ENCODE results near the gene LARGE1.

Gene LARGE1

DNA sequence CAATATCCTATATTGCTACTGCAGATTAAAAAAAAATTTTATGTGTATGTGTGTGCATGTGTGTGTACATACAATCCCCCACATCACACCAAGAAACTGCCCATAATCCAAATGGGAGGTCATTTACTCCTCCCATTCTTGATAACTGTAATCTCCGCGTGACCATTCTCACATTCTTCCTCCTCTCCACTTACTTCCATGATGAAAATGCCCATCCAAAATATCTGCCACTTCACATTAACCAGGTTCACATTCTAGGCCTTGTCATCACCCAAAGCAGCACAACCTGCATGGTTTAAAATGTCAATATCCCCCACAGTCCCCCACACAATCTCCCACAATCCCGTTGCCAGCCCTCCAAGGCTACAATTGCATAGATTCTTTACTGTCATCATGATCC, 149.6 kb downstream of the LARGE1 start:
- H3K4me3 ChIP-seq (ENCODE audit: low read length), result no peak overlapping the region
- H3K4me1 ChIP-seq (ENCODE audit: control insufficient read depth, insufficient read depth, low read length), result no peaks in the 10 kb centered on the region
- no peaks in the 10 kb centered on the region for H3K27me3 ChIP-seq (ENCODE audit: control insufficient read depth, insufficient read depth, low read length)
- no peaks in the 10 kb centered on the region for H3K9me3 ChIP-seq (replicated peaks; ENCODE audit: low read length)
- no peak overlapping the region for H3K4me2 ChIP-seq (ENCODE audit: low read length)
- H3K9ac ChIP-seq (ENCODE audit: low read depth, low read length), result no peak overlapping the region
- H3K36me3 ChIP-seq (ENCODE audit: insufficient read depth, low read length), result no peaks in the 10 kb centered on the region

DNA sequence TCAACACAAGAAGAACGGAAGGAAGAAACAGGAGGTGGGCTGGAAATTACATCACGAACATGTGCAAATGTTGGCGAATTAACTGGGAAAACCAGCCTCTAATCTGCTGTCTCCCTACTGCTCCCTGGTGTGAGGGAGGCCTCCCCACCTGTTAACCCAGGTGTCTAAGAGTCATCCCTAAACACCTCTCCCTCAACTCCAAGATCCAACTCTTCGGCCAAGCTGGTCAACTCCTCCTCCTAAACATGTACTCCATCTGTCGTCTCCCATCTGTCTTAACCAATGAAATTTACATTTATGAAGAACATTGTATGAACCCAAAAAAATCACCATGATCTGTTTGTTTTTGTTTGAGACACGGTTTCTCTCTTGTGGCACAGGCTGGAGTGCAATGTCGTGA, 154.2 kb downstream of the LARGE1 start:
- Histone ChIP-seq H3K4me1 (ENCODE audit: control insufficient read depth, insufficient read depth, low read length) (no peaks in the 10 kb centered on the region), H3K4me3 (ENCODE audit: low read length) (no peak overlapping the region), H3K36me3 (ENCODE audit: insufficient read depth, low read length) (no peaks in the 10 kb centered on the region), H3K9ac (ENCODE audit: low read depth, low read length) (no peak overlapping the region), H3K27me3 (ENCODE audit: control insufficient read depth, insufficient read depth, low read length) (no peaks in the 10 kb centered on the region), H3K9me3 (replicated peaks; ENCODE audit: low read length) (no peaks in the 10 kb centered on the region), H3K4me2 (ENCODE audit: low read length) (no peak overlapping the region)

GRCh38 chr22:33758961-33759360, 161.3 kb downstream of the LARGE1 start:
- no peak overlapping the region for H3K4me3 ChIP-seq (ENCODE audit: low read length)
- no peaks in the 10 kb centered on the region for H3K36me3 ChIP-seq (ENCODE audit: insufficient read depth, low read length)
- no peaks in the 10 kb centered on the region for H3K27me3 ChIP-seq (ENCODE audit: control insufficient read depth, insufficient read depth, low read length)
- H3K4me2 ChIP-seq (ENCODE audit: low read length), result no peak overlapping the region
- no peak overlapping the region for H3K9ac ChIP-seq (ENCODE audit: low read depth, low read length)
- H3K4me1 ChIP-seq (ENCODE audit: control insufficient read depth, insufficient read depth, low read length), result no peaks in the 10 kb centered on the region
- no peaks in the 10 kb centered on the region for H3K9me3 ChIP-seq (replicated peaks; ENCODE audit: low read length)

GRCh38 chr22:33757802-33758483, 162.3 kb downstream of the LARGE1 start:
- Histone ChIP-seq H3K4me2 (ENCODE audit: low read length) (no peak overlapping the region), H3K4me1 (ENCODE audit: control insufficient read depth, insufficient read depth, low read length) (no peaks in the 10 kb centered on the region), H3K9ac (ENCODE audit: low read depth, low read length) (no peak overlapping the region), H3K27me3 (ENCODE audit: control insufficient read depth, insufficient read depth, low read length) (no peaks in the 10 kb centered on the region), H3K36me3 (ENCODE audit: insufficient read depth, low read length) (no peaks in the 10 kb centered on the region), H3K4me3 (ENCODE audit: low read length) (no peak overlapping the region), H3K9me3 (replicated peaks; ENCODE audit: low read length) (no peaks in the 10 kb centered on the region)

DNA sequence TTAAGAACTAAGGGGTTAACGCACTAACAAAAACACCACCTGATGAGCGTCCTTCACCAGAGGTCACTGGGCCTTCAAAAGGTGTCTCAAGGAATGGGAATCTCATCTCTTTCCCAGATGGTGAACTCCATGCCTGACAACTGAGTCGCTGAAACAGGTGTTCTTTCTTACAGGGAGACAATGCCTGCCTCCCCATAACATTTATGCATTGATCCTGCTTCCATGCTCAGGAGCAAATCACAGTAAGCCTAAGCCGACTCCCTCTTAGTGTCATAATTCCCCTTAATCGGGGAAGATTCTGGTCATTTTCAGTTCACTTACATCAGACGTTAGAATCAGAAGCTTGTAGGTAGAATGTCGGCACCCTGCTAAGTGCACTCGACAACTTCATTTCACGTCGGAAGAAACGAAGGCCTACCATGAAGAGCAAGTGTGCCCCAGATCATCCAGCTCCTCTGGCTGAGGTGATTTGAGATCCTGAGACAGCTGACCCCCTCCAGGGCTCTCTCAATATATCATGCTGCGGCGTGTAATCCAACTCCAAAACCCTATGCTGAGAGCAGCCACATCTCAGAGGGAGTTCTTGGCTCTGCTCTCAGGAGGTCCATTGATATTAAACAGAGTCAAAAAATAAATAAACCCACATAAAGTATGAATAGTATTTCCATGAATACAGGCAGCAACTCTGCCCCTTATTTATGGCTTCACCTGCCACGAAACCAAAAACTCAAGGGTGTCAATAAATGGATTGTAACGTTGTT, 163.1 kb downstream of the LARGE1 start:
- H3K27me3 ChIP-seq (ENCODE audit: control insufficient read depth, insufficient read depth, low read length), result no peaks in the 10 kb centered on the region
- no peaks in the 10 kb centered on the region for H3K9me3 ChIP-seq (replicated peaks; ENCODE audit: low read length)
- H3K4me1 ChIP-seq (ENCODE audit: control insufficient read depth, insufficient read depth, low read length), result no peaks in the 10 kb centered on the region
- H3K4me3 ChIP-seq (ENCODE audit: low read length), result no peak overlapping the region
- H3K9ac ChIP-seq (ENCODE audit: low read depth, low read length), result no peak overlapping the region
- H3K36me3 ChIP-seq (ENCODE audit: insufficient read depth, low read length), result no peaks in the 10 kb centered on the region
- H3K4me2 ChIP-seq (ENCODE audit: low read length), result no peak overlapping the region

DNA sequence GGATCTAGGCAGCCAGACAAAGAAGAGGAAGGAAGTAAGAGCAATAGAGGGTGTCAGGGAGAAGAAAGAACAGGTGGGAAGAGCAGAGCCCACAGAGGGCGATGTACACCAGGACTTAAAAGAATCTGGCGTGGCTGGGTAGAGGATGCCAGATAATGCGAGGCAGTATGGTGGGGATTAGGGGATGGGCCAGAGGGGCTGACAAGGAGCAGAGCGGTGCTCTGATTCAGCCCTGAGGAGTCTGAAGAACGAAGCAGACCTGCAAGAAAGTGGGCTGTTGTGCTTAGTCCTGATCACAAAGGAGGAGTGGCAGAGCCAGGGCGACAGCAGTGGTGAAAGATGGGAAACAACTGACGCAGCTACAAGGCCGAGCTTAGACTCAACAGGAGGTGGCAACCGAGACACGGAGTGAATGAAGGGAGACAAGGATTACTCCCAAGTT, 163.7 kb downstream of the LARGE1 start:
- Histone ChIP-seq H3K4me1 (ENCODE audit: control insufficient read depth, insufficient read depth, low read length) (no peaks in the 10 kb centered on the region), H3K27me3 (ENCODE audit: control insufficient read depth, insufficient read depth, low read length) (no peaks in the 10 kb centered on the region), H3K36me3 (ENCODE audit: insufficient read depth, low read length) (no peaks in the 10 kb centered on the region), H3K4me3 (ENCODE audit: low read length) (no peak overlapping the region), H3K9me3 (replicated peaks; ENCODE audit: low read length) (no peaks in the 10 kb centered on the region), H3K9ac (ENCODE audit: low read depth, low read length) (no peak overlapping the region), H3K4me2 (ENCODE audit: low read length) (no peak overlapping the region)

DNA sequence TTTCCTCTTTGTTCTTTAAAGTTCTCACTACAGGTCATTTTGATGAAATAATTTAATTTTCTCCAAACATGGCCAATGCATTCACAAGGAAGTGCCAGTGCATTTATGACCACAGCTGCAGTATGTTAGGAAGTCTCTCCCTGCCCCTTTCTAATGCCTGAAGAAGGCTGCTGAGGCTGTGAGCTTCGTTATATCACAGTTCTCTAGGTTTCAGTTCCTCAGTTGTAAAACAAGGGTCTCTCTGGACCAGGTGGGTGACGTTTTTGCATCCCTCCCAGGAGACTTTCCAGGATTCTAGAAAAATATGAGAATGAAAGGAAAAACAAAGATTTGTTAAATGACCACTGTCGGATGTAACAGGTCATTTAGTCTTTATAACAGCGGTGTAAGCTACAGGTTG, 171.6 kb downstream of the LARGE1 start:
- Histone ChIP-seq H3K4me2 (ENCODE audit: low read length) (no peak overlapping the region), H3K36me3 (ENCODE audit: insufficient read depth, low read length) (no peaks in the 10 kb centered on the region), H3K9ac (ENCODE audit: low read depth, low read length) (no peak overlapping the region), H3K9me3 (replicated peaks; ENCODE audit: low read length) (no peaks in the 10 kb centered on the region), H3K4me3 (ENCODE audit: low read length) (no peak overlapping the region), H3K27me3 (ENCODE audit: control insufficient read depth, insufficient read depth, low read length) (no peaks in the 10 kb centered on the region), H3K4me1 (ENCODE audit: control insufficient read depth, insufficient read depth, low read length) (no peaks in the 10 kb centered on the region)

DNA sequence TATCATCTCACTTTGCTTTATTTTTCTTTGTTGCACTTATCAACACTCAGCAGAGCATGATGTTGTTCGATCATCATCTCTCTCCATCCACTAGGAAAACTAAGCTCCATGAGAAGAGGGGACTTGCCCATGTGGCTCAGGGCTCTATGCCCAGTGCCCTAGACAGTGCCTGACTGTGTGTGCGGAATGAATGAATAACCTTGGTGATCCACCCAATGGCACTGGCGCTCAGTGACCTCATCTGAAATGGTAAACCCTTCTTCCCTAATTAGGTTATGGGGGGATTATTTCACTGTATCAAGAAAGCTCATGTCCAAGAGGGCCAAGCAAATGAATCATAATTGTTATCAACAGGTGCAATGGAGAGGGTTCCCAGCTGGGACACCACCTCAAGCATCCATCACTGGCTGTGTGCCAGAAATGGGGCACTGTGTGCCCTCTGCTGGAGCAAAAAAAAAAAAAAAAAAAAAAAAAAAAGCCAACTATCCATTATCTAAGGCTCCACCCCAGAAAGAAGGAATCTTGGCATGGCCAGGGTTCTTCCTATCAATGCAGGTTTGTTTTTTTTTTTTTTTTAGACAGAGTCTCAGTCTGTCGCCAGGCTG, 172.6 kb downstream of the LARGE1 start:
- Histone ChIP-seq H3K9ac (ENCODE audit: low read depth, low read length) (no peak overlapping the region), H3K9me3 (replicated peaks; ENCODE audit: low read length) (no peaks in the 10 kb centered on the region), H3K4me3 (ENCODE audit: low read length) (no peak overlapping the region), H3K4me2 (ENCODE audit: low read length) (no peak overlapping the region), H3K27me3 (ENCODE audit: control insufficient read depth, insufficient read depth, low read length) (no peaks in the 10 kb centered on the region), H3K36me3 (ENCODE audit: insufficient read depth, low read length) (no peaks in the 10 kb centered on the region), H3K4me1 (ENCODE audit: control insufficient read depth, insufficient read depth, low read length) (no peaks in the 10 kb centered on the region)

GRCh38 chr22:33747029-33747428, 173.2 kb downstream of the LARGE1 start:
- Histone ChIP-seq H3K4me1 (ENCODE audit: control insufficient read depth, insufficient read depth, low read length) (no peaks in the 10 kb centered on the region), H3K4me2 (ENCODE audit: low read length) (no peak overlapping the region), H3K9ac (ENCODE audit: low read depth, low read length) (no peak overlapping the region), H3K27me3 (ENCODE audit: control insufficient read depth, insufficient read depth, low read length) (no peaks in the 10 kb centered on the region), H3K9me3 (replicated peaks; ENCODE audit: low read length) (no peaks in the 10 kb centered on the region), H3K4me3 (ENCODE audit: low read length) (no peak overlapping the region), H3K36me3 (ENCODE audit: insufficient read depth, low read length) (no peaks in the 10 kb centered on the region)

DNA sequence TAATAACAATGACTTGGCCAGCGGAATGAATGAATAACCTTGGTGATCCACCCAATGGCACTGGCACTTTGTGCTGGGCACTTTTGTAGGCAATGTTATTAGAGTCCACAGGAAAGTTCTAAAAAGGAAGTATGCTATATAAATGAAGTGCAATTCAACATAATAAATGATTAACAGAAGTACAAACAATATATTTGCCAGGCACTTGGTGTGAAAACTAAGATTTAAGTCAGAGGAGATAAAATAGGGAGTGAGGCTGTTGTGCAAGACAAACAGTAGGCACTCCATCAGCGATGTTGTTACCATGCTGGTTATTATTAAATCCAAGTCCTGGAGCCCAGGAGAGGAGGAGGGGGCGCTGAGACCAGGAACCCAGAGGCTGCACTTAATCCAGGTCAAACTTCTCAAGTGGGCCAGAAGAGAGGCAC, 173.8 kb downstream of the LARGE1 start:
- Histone ChIP-seq H3K27me3 (ENCODE audit: control insufficient read depth, insufficient read depth, low read length) (no peaks in the 10 kb centered on the region), H3K9ac (ENCODE audit: low read depth, low read length) (no peak overlapping the region), H3K4me1 (ENCODE audit: control insufficient read depth, insufficient read depth, low read length) (no peaks in the 10 kb centered on the region), H3K9me3 (replicated peaks; ENCODE audit: low read length) (no peaks in the 10 kb centered on the region), H3K4me3 (ENCODE audit: low read length) (no peak overlapping the region), H3K4me2 (ENCODE audit: low read length) (no peak overlapping the region), H3K36me3 (ENCODE audit: insufficient read depth, low read length) (no peaks in the 10 kb centered on the region)

- no peaks in the 10 kb centered on the region for H3K36me3 ChIP-seq (ENCODE audit: insufficient read depth, low read length)
- no peaks in the 10 kb centered on the region for H3K27me3 ChIP-seq (ENCODE audit: control insufficient read depth, insufficient read depth, low read length)
- H3K4me2 ChIP-seq (ENCODE audit: low read length), result no peak overlapping the region
- no peak overlapping the region for H3K4me3 ChIP-seq (ENCODE audit: low read length)
- H3K9me3 ChIP-seq (replicated peaks; ENCODE audit: low read length), result no peaks in the 10 kb centered on the region
- H3K4me1 ChIP-seq (ENCODE audit: control insufficient read depth, insufficient read depth, low read length), result no peaks in the 10 kb centered on the region
- H3K9ac ChIP-seq (ENCODE audit: low read depth, low read length), result no peak overlapping the region
Measured at GRCh38 chr22:33745501-33745900, 174.8 kb downstream of the LARGE1 start.
